Ovary (tissue), 9 donors: ENCODE results near the gene APAF1. TPM values are rescaled to one million over a fixed set of nuclear protein-coding genes. Genes with fewer than 3 reads are reported as not detected.

ENCODE experiments used
- DNase-seq, 5 donors: peaks; one replicate each; pipeline ENCODE4 v3.0.0-alpha.2; 2019 to 2020
- H3K27ac ChIP-seq, 2 donors: fragments of 200-600 bp; one replicate each; pipeline versions ENCODE4 v1.5.1 to v1.8.0; 2019 to 2022
- H3K27me3 ChIP-seq: fragments of 200-600 bp; one replicate; pipeline ENCODE4 v1.8.0; 2022
- H3K36me3 ChIP-seq: fragments of 200-600 bp; sonication (generic); one replicate; pipeline ENCODE4 v1.5.1; 2019
- H3K4me1 ChIP-seq: one replicate; pipeline ENCODE4 v1.8.1; 2013; ENCODE audit warnings: mild to moderate bottlenecking, moderate library complexity; ENCODE audit not compliant: insufficient read depth
- H3K4me3 ChIP-seq: fragments of 200-600 bp; sonication (generic); one replicate; pipeline ENCODE4 v1.5.1; 2017
- H3K9me3 ChIP-seq, 2 donors: fragments of 200-600 bp in 1 of 2; sonication (generic) in 1 of 2; one replicate each; pipeline versions ENCODE4 v1.5.1 to v1.8.1; 2013 to 2019; ENCODE audit warnings: mild to moderate bottlenecking in 1 of 2, moderate library complexity in 1 of 2
- EP300 ChIP-seq: sonication (generic); formaldehyde crosslinking; IDR thresholded peaks from one replicate; pipeline ENCODE4 v1.6.1; 2017; ENCODE audit warnings: antibody characterized with exemption
- POLR2A ChIP-seq: fragments of 450-650 bp; IDR thresholded peaks from one replicate; pipeline ENCODE4 v1.6.1; 2017; ENCODE audit warnings: antibody characterized with exemption, mild to moderate bottlenecking, moderate library complexity
- WGBS, 3 donors: extraction: QIAGEN DNeasy Blood & Tissue Kit in 1 of 3; methylation state at CpG; one replicate each; pipeline versions ENCODE4 v1.1.5 to v1.1.7; 2013 to 2017; 5-methylcytosine and 5-hydroxymethylcytosine counted together
- intact Hi-C, 4 donors: fragments of 100-400 bp; cut with DNase I; formaldehyde crosslinking; loops; one replicate each; pipeline versions ENCODE4 v1.11.0 to v1.15.1; 2022 to 2023
- polyA plus RNA-seq, 2 donors: library from polyadenylated mRNA; stranded (reverse); fragments of 200-250 nt in 1 of 2; fragments of 350-450 nt in 1 of 2; fragmentation: Illumina TruSeq in 1 of 2; extraction: RNeasy Lipid Tissue Mini Kit (QIAGEN cat#74804) in 1 of 2; gene quantifications; one replicate each; pipeline ENCODE4 v1.2.3, GENCODE V29; 2013 to 2014
- total RNA-seq, 7 donors: library from RNA; depleted of rRNA in 2 of 7; stranded (reverse); fragments of >200 nt in 2 of 7; fragmentation: NEBNext Ultra II Directional in 3 of 7; extraction: Animal tissue kit (Norgen Biotek cat#: 25700) in 3 of 7; gene quantifications; one replicate each; pipeline versions ENCODE4 v1.1.0 to v1.2.4, GENCODE V29; 2016 to 2023
- TF ChIP-seq, protein P1 (sequence below), 3 donors: fragments of 450-650 bp in 2 of 3; fragments of 200-600 bp in 1 of 3; IDR thresholded peaks; one replicate each; pipeline versions ENCODE4 v1.5.1 to v1.8.0; 2016 to 2022; ENCODE audit warnings: antibody characterized with exemption in 3 of 3, mild to moderate bottlenecking in 1 of 3
- donor health status: DM: no; HTN: no; CAD: no; lungs with moderate emphysema.
- donor health status: DM: no; HTN: no; CAD: no.
- donor health status: Bipolar disorder and iron deficiency.
- donor health status: DM: yes; HTN: yes; CAD: no.
- donor health status: DM: no; HTN: no; CAD: no.
- donor health status: DM: yes; HTN: yes; CAD: no.

The APAF1 gene
- total and polyA plus RNA-seq, 9 donors, result 9.4 to 17.1 (median 11.9) TPM

DNA sequence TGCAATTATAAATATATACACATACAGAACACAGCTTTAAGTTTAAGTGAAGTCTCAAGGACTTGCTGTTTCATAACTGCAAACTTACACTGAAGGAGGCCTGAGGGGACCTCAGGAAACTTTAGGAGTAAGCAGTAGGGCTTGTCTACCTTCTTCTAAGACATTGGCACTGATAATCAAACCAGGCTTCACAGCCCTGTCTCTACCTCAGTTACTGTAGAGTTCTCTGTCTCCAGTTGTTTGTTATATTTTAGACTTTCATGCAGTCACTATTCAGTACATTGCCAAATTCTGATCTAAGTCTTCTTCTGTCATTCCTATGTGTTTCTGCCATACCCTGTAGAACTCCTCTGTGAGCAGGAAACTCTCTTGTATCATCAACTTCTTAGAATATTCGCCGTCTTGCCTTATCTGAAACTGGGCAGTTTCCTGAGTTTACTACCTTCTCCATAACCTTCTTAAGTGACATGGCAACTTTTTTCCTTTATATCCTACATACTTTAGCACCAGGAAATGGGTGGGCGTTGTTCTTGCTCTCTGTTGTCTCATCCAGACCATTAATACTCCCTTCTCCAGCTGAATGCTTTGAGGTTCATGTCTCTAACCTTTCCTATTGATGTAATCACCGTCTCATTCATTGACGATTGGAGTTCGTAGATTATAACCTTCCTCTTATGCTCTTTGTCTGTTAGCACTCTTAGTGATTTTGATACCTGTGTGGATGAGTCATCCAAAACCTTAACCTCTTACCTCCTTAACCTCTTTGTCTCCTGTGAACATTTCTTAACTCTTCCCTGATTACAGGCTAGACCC lies 11.4 kb downstream of the APAF1 start:
- H3K36me3 ChIP-seq, result no peaks in the 10 kb centered on the region
- TF ChIP-seq POLR2A (no peak), EP300 (no peak)
- TF ChIP-seq, protein P1, sequence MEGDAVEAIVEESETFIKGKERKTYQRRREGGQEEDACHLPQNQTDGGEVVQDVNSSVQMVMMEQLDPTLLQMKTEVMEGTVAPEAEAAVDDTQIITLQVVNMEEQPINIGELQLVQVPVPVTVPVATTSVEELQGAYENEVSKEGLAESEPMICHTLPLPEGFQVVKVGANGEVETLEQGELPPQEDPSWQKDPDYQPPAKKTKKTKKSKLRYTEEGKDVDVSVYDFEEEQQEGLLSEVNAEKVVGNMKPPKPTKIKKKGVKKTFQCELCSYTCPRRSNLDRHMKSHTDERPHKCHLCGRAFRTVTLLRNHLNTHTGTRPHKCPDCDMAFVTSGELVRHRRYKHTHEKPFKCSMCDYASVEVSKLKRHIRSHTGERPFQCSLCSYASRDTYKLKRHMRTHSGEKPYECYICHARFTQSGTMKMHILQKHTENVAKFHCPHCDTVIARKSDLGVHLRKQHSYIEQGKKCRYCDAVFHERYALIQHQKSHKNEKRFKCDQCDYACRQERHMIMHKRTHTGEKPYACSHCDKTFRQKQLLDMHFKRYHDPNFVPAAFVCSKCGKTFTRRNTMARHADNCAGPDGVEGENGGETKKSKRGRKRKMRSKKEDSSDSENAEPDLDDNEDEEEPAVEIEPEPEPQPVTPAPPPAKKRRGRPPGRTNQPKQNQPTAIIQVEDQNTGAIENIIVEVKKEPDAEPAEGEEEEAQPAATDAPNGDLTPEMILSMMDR (IDR thresholded peaks at IDR 0.05), result no peak

DNA sequence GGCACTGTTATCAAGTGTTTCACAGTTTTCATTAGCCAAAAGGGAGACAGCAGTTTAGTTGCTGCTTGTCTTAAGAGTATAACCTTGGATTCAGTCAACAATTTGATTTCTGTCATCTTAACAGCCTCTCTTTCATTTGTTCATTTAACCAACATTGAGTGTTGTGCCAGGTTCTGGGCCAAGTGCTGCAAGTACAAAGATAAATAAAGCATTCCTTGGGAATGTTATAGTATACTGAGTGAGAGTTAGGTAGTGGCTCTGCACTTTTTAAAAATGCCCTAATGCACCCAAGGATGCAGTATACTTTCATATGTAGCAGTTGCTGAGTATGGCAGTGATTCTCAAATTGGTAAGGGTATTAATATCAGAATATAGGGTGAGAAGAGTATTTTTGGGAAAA lies 15.4 kb downstream of the APAF1 start:
- intact Hi-C loops, result loop anchor here in 1 of 4 donors (10.0 kb wide), 1 partner anchor 86 kb away; no protein-coding TSS in a partner anchor
- no peaks in the 10 kb centered on the region for H3K36me3 ChIP-seq

More for the DNA sequence above, 11.4 kb downstream of the APAF1 start:
- H3K27me3 ChIP-seq, result no peaks in the 10 kb centered on the region
- no peak overlapping the region for H3K4me3 ChIP-seq
- no peak for DNase-seq
- 79 to 84% (median 81%) methylated on average over 6 of the region's 6 CpGs for WGBS, 3 donors
- no peak overlapping the region for H3K27ac ChIP-seq
- H3K4me1 ChIP-seq, result no peaks in the 10 kb centered on the region
- H3K9me3 ChIP-seq, result no peaks in the 10 kb centered on the region
- intact Hi-C loops, result loop anchor here in 1 of 4 donors (10.0 kb wide), 1 partner anchor 232 kb away; no protein-coding TSS in a partner anchor

DNA sequence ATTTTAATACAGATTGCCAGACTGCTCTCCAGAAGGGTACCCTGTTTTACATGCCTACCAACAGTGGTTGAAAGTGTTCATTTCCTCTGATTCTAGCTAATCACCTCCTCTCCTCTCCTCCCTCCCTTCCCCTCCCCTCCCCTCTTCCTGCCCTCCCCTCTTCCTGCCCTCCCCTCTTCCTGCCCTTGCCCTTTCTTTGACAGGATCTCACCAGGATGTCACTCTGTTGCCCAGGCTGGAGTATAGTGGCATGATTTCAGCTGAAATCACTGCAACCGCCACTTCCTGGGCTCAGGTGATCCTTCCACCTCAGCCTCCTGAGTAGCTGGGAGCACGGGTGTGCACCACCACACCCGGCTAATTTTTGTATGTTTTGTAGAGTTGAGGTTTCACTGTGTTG lies 24.7 kb downstream of the APAF1 start:
- TF ChIP-seq, protein P1 (IDR thresholded peaks at IDR 0.05), result no peak
- no peaks in the 10 kb centered on the region for H3K27me3 ChIP-seq
- intact Hi-C loops, result loop anchor here in 1 of 4 donors (10.0 kb wide), 1 partner anchor 95 kb away; no protein-coding TSS in a partner anchor
- H3K4me3 ChIP-seq, result no peak overlapping the region
- H3K27ac ChIP-seq, result no peak overlapping the region
- no peak for DNase-seq
- WGBS, 3 donors, result 95 to 96% (median 96%) methylated on average over 3 of the region's 3 CpGs
- no peaks in the 10 kb centered on the region for H3K36me3 ChIP-seq
- no peaks in the 10 kb centered on the region for H3K9me3 ChIP-seq
- no peaks in the 10 kb centered on the region for H3K4me1 ChIP-seq

More for the DNA sequence above, 15.4 kb downstream of the APAF1 start:
- Histone ChIP-seq H3K27ac (no peak overlapping the region), H3K4me3 (no peak overlapping the region), H3K4me1 (no peaks in the 10 kb centered on the region), H3K9me3 (no peaks in the 10 kb centered on the region), H3K27me3 (no peaks in the 10 kb centered on the region)
- TF ChIP-seq POLR2A (no peak), EP300 (no peak)
- TF ChIP-seq, protein P1 (IDR thresholded peaks at IDR 0.05), result no peak
- DNase-seq, result no peak

DNA sequence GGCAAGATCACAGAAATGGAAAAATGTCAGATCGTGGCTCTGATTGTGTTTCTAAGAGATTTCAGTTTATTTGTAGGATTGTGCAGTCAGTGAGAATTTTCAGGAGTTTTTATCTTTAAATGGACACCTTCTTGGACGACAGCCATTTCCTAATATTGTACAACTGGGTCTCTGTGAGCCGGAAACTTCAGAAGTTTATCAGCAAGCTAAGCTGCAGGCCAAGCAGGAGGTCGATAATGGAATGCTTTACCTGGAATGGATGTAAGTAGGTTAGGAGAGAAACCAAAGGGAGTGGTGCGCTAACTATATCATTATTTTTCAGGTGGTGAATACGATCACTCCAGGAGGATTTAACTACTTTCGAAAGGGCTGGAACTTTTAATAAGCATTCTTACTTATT lies 26.4 kb downstream of the APAF1 start:
- intact Hi-C loops, result no loop called here
- Histone ChIP-seq H3K4me1 (no peaks in the 10 kb centered on the region), H3K4me3 (no peak overlapping the region), H3K27ac (no peak overlapping the region), H3K9me3 (no peaks in the 10 kb centered on the region), H3K27me3 (no peaks in the 10 kb centered on the region), H3K36me3 (no peaks in the 10 kb centered on the region)
- TF ChIP-seq, protein P1 (IDR thresholded peaks at IDR 0.05), result no peak
- TF ChIP-seq EP300 (no peak), POLR2A (no peak)
- 60 to 62% (median 61%) methylated on average over 7 of the region's 7 CpGs for WGBS, 3 donors
- DNase-seq, result no peak
